SK-N-SH (cell line): ENCODE results near the gene HSFY1.
"Not testable (repeated sequence)": the region's sequence is repeated elsewhere in the genome, so short reads cannot be mapped to it uniquely, and the experiment has no call there.

Experiments
- CTCF ChIP-seq: fragments of 200-600 bp; sonication (generic); IDR thresholded peaks from 2 replicates; pipeline ENCODE4 v1.6.1; 2017; ENCODE audit warnings: antibody characterized with exemption, mild to moderate bottlenecking, moderate library complexity
- EP300 ChIP-seq, 2 experiments: IDR thresholded peaks; 2 replicates each; pipeline versions ENCODE4 v1.4.0 to v1.6.1; 2012; ENCODE audit warnings: borderline replicate concordance in 1 of 2, low read depth in 1 of 2, low read length in 1 of 2
- EZH2phosphoT487 ChIP-seq: fragments of 200-600 bp; sonication (generic); IDR thresholded peaks from 2 replicates; pipeline ENCODE4 v1.6.1; 2017; ENCODE audit warnings: low read depth, mixed run types, mild to moderate bottlenecking, antibody characterized with exemption, moderate library complexity, borderline replicate concordance
- FOXJ3 ChIP-seq: sonication (generic); formaldehyde crosslinking; IDR thresholded peaks from 2 replicates; pipeline ENCODE4 v1.5.1; 2020; ENCODE audit warnings: mild to moderate bottlenecking, missing genetic modification reagents
- FOXM1 ChIP-seq: IDR thresholded peaks from 2 replicates; pipeline ENCODE4 v1.4.0; 2012; ENCODE audit warnings: low read depth, mild to moderate bottlenecking
- GABPA ChIP-seq: IDR thresholded peaks from 2 replicates; pipeline ENCODE4 v1.4.0; 2012; ENCODE audit warnings: low read depth, mild to moderate bottlenecking
- IRF3 ChIP-seq: fragments of 150-350 bp; IDR thresholded peaks from 2 replicates; pipeline ENCODE4 v1.6.1; 2016; ENCODE audit warnings: mild to moderate bottlenecking, low read depth, low read length
- MAX ChIP-seq: IDR thresholded peaks from 2 replicates; pipeline ENCODE4 v1.4.0; 2012; ENCODE audit warnings: low read depth
- MXI1 ChIP-seq: IDR thresholded peaks from 2 replicates; pipeline ENCODE4 v1.6.1; 2012; ENCODE audit warnings: mild to moderate bottlenecking, low read depth, low read length, improper control_type of control experiment
- POLR2AphosphoS5 ChIP-seq: IDR thresholded peaks from 2 replicates; pipeline ENCODE4 v1.6.1; 2012; ENCODE audit warnings: low read depth, low read length
- RCOR1 ChIP-seq: fragments of 150-350 bp; IDR thresholded peaks from 2 replicates; pipeline ENCODE4 v1.6.1; 2017; ENCODE audit warnings: antibody characterized with exemption, low read length
- REST ChIP-seq: IDR thresholded peaks from 2 replicates; pipeline ENCODE4 v1.6.1; 2012; ENCODE audit warnings: mild to moderate bottlenecking, low read depth, low read length, moderate library complexity
- TAF1 ChIP-seq: IDR thresholded peaks from 2 replicates; pipeline ENCODE4 v1.6.1; 2012; ENCODE audit warnings: low read depth, mild to moderate bottlenecking, low read length, moderate library complexity, borderline replicate concordance
- USF2 ChIP-seq: fragments of 150-350 bp; IDR thresholded peaks from 2 replicates; pipeline ENCODE4 v1.6.1; 2017; ENCODE audit warnings: antibody characterized with exemption, low read length, low read depth, borderline replicate concordance

- not testable (repeated sequence) for TF ChIP-seq CTCF; TAF1; EZH2phosphoT487; MAX; MXI1; FOXJ3; FOXM1; RCOR1; USF2; IRF3; REST; EP300 (IDR thresholded peaks at IDR 0.05; ENCODE audit: borderline replicate concordance in 1 of 2, low read depth in 1 of 2, low read length in 1 of 2); GABPA; POLR2AphosphoS5
Observed at GRCh38 chrY:18553132-18553531, 6.6 kb downstream of the HSFY1 start.
